H1 (cell line): ENCODE measurements around the gene CST5. TPM values are rescaled to one million over a fixed set of nuclear protein-coding genes. Genes with fewer than 3 reads are reported as not detected.

Experiments
- CTCF ChIA-PET: fragments of 300-600 bp; sonication (Branson Sonifier 250); formaldehyde crosslinking; loops from one replicate; lab custom pipeline; 2021; ENCODE audit not compliant: partially characterized antibody; lab: Charles Lee
- POLR2A ChIA-PET: fragments of 300-600 bp; sonication (Branson Sonifier 250); formaldehyde crosslinking; loops from one replicate; lab custom pipeline; 2021; ENCODE audit warnings: inconsistent platforms; ENCODE audit not compliant: partially characterized antibody; lab: Charles Lee
- DNase-seq, 2 experiments: peaks; one replicate each; pipeline versions ENCODE4 v3.0.0 to v3.0.0-alpha.2; 2010 to 2022; ENCODE audit warnings: low spot score in 2 of 2, low read depth in 1 of 2, mixed read lengths in 1 of 2
- FAIRE-seq: peaks from 2 replicates; lab custom pipeline; 2011; peaks lifted over from hg19 to GRCh38; lab: Jason Lieb, UNC
- H2AFZ ChIP-seq: 2 replicates; pipeline ENCODE4 v1.8.1; 2012; ENCODE audit warnings: low read length, inconsistent platforms
- H2AK5ac ChIP-seq: 2 replicates; pipeline ENCODE4 v1.6.1; 2013; ENCODE audit warnings: low read depth, low read length
- H2BK120ac ChIP-seq: replicated peaks from 2 replicates; pipeline ENCODE3; 2013; ENCODE audit warnings: low read depth, low read length, inconsistent platforms
- H2BK12ac ChIP-seq: 2 replicates; pipeline ENCODE4 v1.6.1; 2013; ENCODE audit warnings: low read depth, low read length
- H2BK15ac ChIP-seq: 2 replicates; pipeline ENCODE4 v1.6.1; 2013; ENCODE audit warnings: low read length
- H2BK20ac ChIP-seq: 2 replicates; pipeline ENCODE4 v1.6.1; 2013; ENCODE audit warnings: low read length
- H2BK5ac ChIP-seq: 2 replicates; pipeline ENCODE4 v1.6.1; 2013; ENCODE audit warnings: low read depth, low read length
- H3K14ac ChIP-seq: 2 replicates; pipeline ENCODE4 v1.6.1; 2013; ENCODE audit warnings: inconsistent platforms; ENCODE audit not compliant: insufficient read length
- H3K18ac ChIP-seq: 2 replicates; pipeline ENCODE4 v1.6.1; 2013; ENCODE audit warnings: low read length; ENCODE audit errors: extremely low read depth
- H3K23ac ChIP-seq: 2 replicates; pipeline ENCODE4 v1.6.1; 2013; ENCODE audit warnings: inconsistent platforms; ENCODE audit not compliant: insufficient read length
- H3K23me2 ChIP-seq: 2 replicates; pipeline ENCODE4 v1.6.1; 2013; ENCODE audit warnings: low read depth, low read length
- H3K27ac ChIP-seq: 2 replicates; pipeline ENCODE4 v1.6.1; 2011; ENCODE audit warnings: low read depth, low read length, inconsistent platforms
- H3K27me3 ChIP-seq, 4 experiments: replicated peaks in 1 of 4; 1 replicate in 1 of 4; 2 replicates in 3 of 4; pipeline versions ENCODE4 v1.6.1 to v1.8.1; 2011 to 2013; ENCODE audit warnings: low read length in 3 of 4, mild to moderate bottlenecking in 3 of 4, inconsistent platforms in 2 of 4, mixed read lengths in 2 of 4, moderate library complexity in 1 of 4; ENCODE audit not compliant: control insufficient read depth in 3 of 4, insufficient read depth in 3 of 4; ENCODE audit errors: extremely low read depth in 1 of 4
- H3K36me3 ChIP-seq, 4 experiments: 2 replicates each; pipeline versions ENCODE4 v1.6.1 to v1.8.1; 2011 to 2013; ENCODE audit warnings: mild to moderate bottlenecking in 4 of 4, low read length in 3 of 4, moderate library complexity in 2 of 4, control low read depth in 1 of 4, inconsistent platforms in 1 of 4; ENCODE audit not compliant: insufficient read depth in 4 of 4, control insufficient read depth in 2 of 4
- H3K4ac ChIP-seq: replicated peaks from 2 replicates; pipeline ENCODE3; 2013; ENCODE audit warnings: low read length, low read depth, mixed read lengths, inconsistent platforms; ENCODE audit not compliant: insufficient read length
- H3K4me1 ChIP-seq, 4 experiments: replicated peaks in 1 of 4; 1 replicate in 1 of 4; 2 replicates in 3 of 4; pipeline versions ENCODE4 v1.6.1 to v1.8.1; 2011 to 2013; ENCODE audit warnings: low read length in 3 of 4, inconsistent platforms in 2 of 4, mixed read lengths in 1 of 4; ENCODE audit not compliant: insufficient read depth in 4 of 4, control insufficient read depth in 3 of 4
- H3K4me2 ChIP-seq, 2 experiments: 2 replicates each; pipeline versions ENCODE4 v1.6.1 to v1.8.1; 2011 to 2013; ENCODE audit warnings: low read depth in 2 of 2, low read length in 2 of 2, control low read depth in 1 of 2, inconsistent platforms in 1 of 2, mild to moderate bottlenecking in 1 of 2; ENCODE audit not compliant: insufficient read depth in 1 of 2
- H3K4me3 ChIP-seq, 4 experiments: fragments of 200-600, 300-600 bp in 1 of 4; sonication (generic), shearing (Covaris generic), sonication (Bioruptor Twin) in 1 of 4; 2 replicates each; pipeline versions ENCODE4 v1.5.1 to v1.8.1; 2011 to 2016; ENCODE audit warnings: low read length in 4 of 4, low read depth in 3 of 4, control low read depth in 2 of 4, inconsistent platforms in 2 of 4, mild to moderate bottlenecking in 2 of 4, mixed read lengths in 1 of 4, moderate library complexity in 1 of 4; ENCODE audit not compliant: insufficient read depth in 2 of 4; ENCODE audit errors: extremely low read depth in 1 of 4
- H3K56ac ChIP-seq: replicated peaks from 2 replicates; pipeline ENCODE3; 2013; ENCODE audit warnings: low read depth, mild to moderate bottlenecking, mixed read lengths, low read length, inconsistent platforms; ENCODE audit not compliant: insufficient read length
- H3K79me1 ChIP-seq: 2 replicates; pipeline ENCODE4 v1.6.1; 2013; ENCODE audit warnings: low read depth, low read length, control low read depth
- H3K79me2 ChIP-seq, 2 experiments: 2 replicates each; pipeline versions ENCODE4 v1.6.1 to v1.8.1; 2012 to 2013; ENCODE audit warnings: low read length in 2 of 2, mild to moderate bottlenecking in 2 of 2, inconsistent platforms in 1 of 2; ENCODE audit not compliant: insufficient read depth in 2 of 2, control insufficient read depth in 1 of 2
- H3K9ac ChIP-seq, 4 experiments: replicated peaks in 1 of 4; 1 replicate in 1 of 4; 2 replicates in 3 of 4; pipeline versions ENCODE4 v1.6.1 to v1.8.1; 2011 to 2013; ENCODE audit warnings: low read depth in 3 of 4, low read length in 3 of 4, control low read depth in 2 of 4, mild to moderate bottlenecking in 2 of 4, moderate library complexity in 2 of 4, inconsistent platforms in 1 of 4; ENCODE audit errors: extremely low read depth in 1 of 4
- H3K9me3 ChIP-seq, 2 experiments: 2 replicates each; pipeline versions ENCODE4 v1.6.1 to v1.8.1; 2012 to 2013; ENCODE audit warnings: mild to moderate bottlenecking in 2 of 2, moderate library complexity in 2 of 2, control low read depth in 1 of 2, inconsistent platforms in 1 of 2, low read depth in 1 of 2, low read length in 1 of 2, mixed read lengths in 1 of 2; ENCODE audit not compliant: insufficient read depth in 2 of 2
- H4K20me1 ChIP-seq, 2 experiments: replicated peaks in 1 of 2; 2 replicates each; pipeline versions ENCODE3 to v1.8.1; 2011 to 2013; ENCODE audit warnings: inconsistent platforms in 2 of 2, low read length in 2 of 2, mild to moderate bottlenecking in 1 of 2; ENCODE audit not compliant: insufficient read depth in 2 of 2, control insufficient read depth in 1 of 2
- H4K5ac ChIP-seq: 2 replicates; pipeline ENCODE4 v1.6.1; 2013; ENCODE audit warnings: low read length, low read depth, mixed read lengths, inconsistent platforms; ENCODE audit not compliant: insufficient read length
- H4K8ac ChIP-seq: 2 replicates; pipeline ENCODE4 v1.8.0; 2013; ENCODE audit warnings: mild to moderate bottlenecking, moderate library complexity, low read length, inconsistent platforms; ENCODE audit not compliant: insufficient read depth; ENCODE audit errors: extremely low read depth
- H4K91ac ChIP-seq: replicated peaks from 2 replicates; pipeline ENCODE3; 2013; ENCODE audit warnings: low read length, mixed read lengths, inconsistent platforms; ENCODE audit not compliant: insufficient read length
- CBX5 ChIP-seq: fragments of 300-800, 300-1000 bp; sonication (generic); IDR thresholded peaks from 2 replicates; pipeline ENCODE4 v1.7.1; 2016; ENCODE audit warnings: antibody characterized with exemption, low read length, low read depth
- CHD1 ChIP-seq: IDR thresholded peaks from 2 replicates; pipeline ENCODE4 v1.6.1; 2012; ENCODE audit warnings: low read depth, low read length, improper control_type of control experiment
- CREB1 ChIP-seq: IDR thresholded peaks from 2 replicates; pipeline ENCODE4 v1.6.1; 2012; ENCODE audit warnings: inconsistent platforms
- CTBP2 ChIP-seq: IDR thresholded peaks from 2 replicates; pipeline ENCODE4 v1.7.0; 2011; ENCODE audit warnings: borderline replicate concordance, mild to moderate bottlenecking, moderate library complexity, mixed read lengths, low read length; ENCODE audit not compliant: insufficient read depth, insufficient read length
- EZH2 ChIP-seq: fragments of 200-600 bp; sonication (generic); IDR thresholded peaks from 2 replicates; pipeline ENCODE4 v1.7.1; 2012; ENCODE audit warnings: low read depth, mild to moderate bottlenecking, moderate library complexity, low read length, inconsistent platforms; ENCODE audit not compliant: severe bottlenecking
- KDM4A ChIP-seq: IDR thresholded peaks from one replicate; pipeline ENCODE4 v1.7.1; 2012; ENCODE audit warnings: low read depth, mild to moderate bottlenecking, moderate library complexity, low read length, inconsistent platforms; ENCODE audit not compliant: severe bottlenecking
- KDM5A ChIP-seq: fragments of 200-600 bp; IDR thresholded peaks from 2 replicates; pipeline ENCODE4 v1.7.1; 2012; ENCODE audit warnings: mild to moderate bottlenecking, low read length, inconsistent platforms, mixed read lengths
- NRF1 ChIP-seq: IDR thresholded peaks from 2 replicates; pipeline ENCODE4 v1.6.1; 2011; ENCODE audit warnings: mild to moderate bottlenecking, low read depth, low read length, improper control_type of control experiment
- TAF1 ChIP-seq: IDR thresholded peaks from 2 replicates; pipeline ENCODE4 v1.6.1; 2011; ENCODE audit warnings: mild to moderate bottlenecking, low read depth, low read length
- TAF7 ChIP-seq: optimal IDR thresholded peaks from 2 replicates; pipeline ENCODE3; 2011; ENCODE audit warnings: low read depth, mild to moderate bottlenecking, inconsistent platforms, low read length, moderate library complexity, borderline replicate concordance
- TEAD4 ChIP-seq: IDR thresholded peaks from 2 replicates; pipeline ENCODE4 v1.6.1; 2012; ENCODE audit warnings: low read depth, low read length, inconsistent platforms, mixed read lengths
- WGBS, 2 experiments: shearing (Covaris generic) in 1 of 2; methylation state at CpG; one replicate each; pipeline versions ENCODE4 v1.1.6 to v1.1.7; 2013 to 2015; ENCODE audit warnings: low lambda C conversion rate in 2 of 2, mixed read lengths in 2 of 2, inconsistent platforms in 1 of 2, low coverage in 1 of 2, missing lambda C conversion rate in 1 of 2; ENCODE audit not compliant: insufficient replicate concordance in 2 of 2, insufficient coverage in 1 of 2, insufficient read length in 1 of 2; ENCODE audit errors: extremely low coverage in 1 of 2, missing lambda C conversion rate in 1 of 2; 5-methylcytosine and 5-hydroxymethylcytosine counted together
- polyA plus RNA-seq, 7 experiments: library from polyadenylated mRNA; depleted of rRNA in 3 of 7; stranded (reverse) in 5 of 7; unstranded in 2 of 7; fragments of >200 nt in 5 of 7; fragments of 200-250 nt in 2 of 7; gene quantifications; 1 replicate in 5 of 7; 2 replicates in 1 of 7; 4 replicates in 1 of 7; pipeline versions ENCODE4 v1.2.1 to v1.2.3, GENCODE V29; 2011 to 2013; ENCODE audit warnings: missing spikeins in 2 of 7, mixed read lengths in 2 of 7
- total RNA-seq: library from RNA; stranded (reverse); fragmentation: NEBNext Ultra II Directional; extraction: Animal tissue kit (Norgen Biotek cat#: 25700); gene quantifications from 2 replicates; pipeline ENCODE4 v1.2.1, GENCODE V29; 2021
- TF ChIP-seq, protein P1 (sequence below): IDR thresholded peaks from 2 replicates; pipeline ENCODE4 v1.6.1; 2012; ENCODE audit warnings: low read length, inconsistent platforms
- TF ChIP-seq, protein P2 (sequence below): IDR thresholded peaks from 2 replicates; pipeline ENCODE4 v1.6.1; 2012; ENCODE audit warnings: inconsistent platforms

The CST5 gene
- total and polyA plus RNA-seq, 2 of the 8 experiments (the other 6 are each of a cell fraction or from before 2014, with no cell fraction given) = not detected

DNA sequence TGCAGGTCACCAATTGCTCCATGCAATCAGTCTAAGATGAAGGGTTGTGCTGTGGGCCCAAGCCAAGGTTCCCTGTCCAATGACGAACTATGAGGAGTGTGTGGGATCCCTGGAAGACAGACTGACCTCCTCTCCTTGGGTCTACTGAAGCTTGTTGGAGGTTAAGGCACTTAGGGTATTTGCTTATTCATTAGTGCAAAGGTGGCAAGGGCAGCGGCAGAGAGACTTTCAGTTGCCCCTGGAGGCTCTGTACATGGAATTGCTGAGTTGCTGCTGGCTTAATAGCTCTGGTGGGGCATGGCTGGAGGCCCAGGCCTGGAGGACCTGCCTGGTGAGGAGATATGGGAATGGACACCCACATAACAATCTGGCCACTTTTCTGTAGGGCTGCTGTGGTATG is 29.8 kb upstream of the CST5 start:
- ChIA-PET CTCF (interaction anchor here (0.7 to 1.6 kb wide), 3 partner anchors 18 to 20 kb away, joined by 3 to 4 read pairs (median 3); no protein-coding TSS in a partner anchor), POLR2A (no interaction called here)
- Histone ChIP-seq H3K79me1 (no peaks in the 10 kb centered on the region), H4K20me1 (no peaks in the 10 kb centered on the region), H3K36me3 (no peaks in the 10 kb centered on the region), H3K4ac (no peak overlapping the region), H3K4me1 (no peaks in the 10 kb centered on the region), H3K23me2 (no peaks in the 10 kb centered on the region), H3K23ac (no peak overlapping the region), H3K14ac (no peak overlapping the region), H4K91ac (no peak overlapping the region), H3K4me2 (no peak overlapping the region), H2BK20ac (no peak overlapping the region), H2BK120ac (no peak overlapping the region), H4K8ac (no peak overlapping the region), H2BK15ac (no peak overlapping the region), H3K9ac (no peak overlapping the region), H4K5ac (no peak overlapping the region), H2AFZ (no peak overlapping the region), H3K4me3 (no peak overlapping the region), H3K79me2 (no peaks in the 10 kb centered on the region), H3K9me3 (peaks cover 0 to 5% of the 10 kb centered on the region in 2 experiments; a peak in 1 of 4 replicates), H2BK12ac (no peak overlapping the region), H2BK5ac (no peak overlapping the region), H3K18ac (no peak overlapping the region), H3K56ac (no peak overlapping the region), H3K27ac (no peak overlapping the region), H3K27me3 (no peaks in the 10 kb centered on the region), H2AK5ac (no peak overlapping the region)
- DNase-seq (no peak), FAIRE-seq (no peak)
- WGBS, 2 experiments = 100% methylated on average over 2 of the region's 2 CpGs; no CpG with 5 or more reads in 1 of the 2 experiments
- no peak for TF ChIP-seq CBX5
- TF ChIP-seq CTBP2 = no peak
- TF ChIP-seq KDM5A = no peak
- TF ChIP-seq TAF7 = no peak
- no peak for TF ChIP-seq CHD1
- TF ChIP-seq TEAD4 = no peak
- TF ChIP-seq TAF1 = no peak
- no peak for TF ChIP-seq CREB1
- no peak for TF ChIP-seq EZH2
- TF ChIP-seq NRF1 = no peak
- no peak for TF ChIP-seq KDM4A
- TF ChIP-seq, protein P1, sequence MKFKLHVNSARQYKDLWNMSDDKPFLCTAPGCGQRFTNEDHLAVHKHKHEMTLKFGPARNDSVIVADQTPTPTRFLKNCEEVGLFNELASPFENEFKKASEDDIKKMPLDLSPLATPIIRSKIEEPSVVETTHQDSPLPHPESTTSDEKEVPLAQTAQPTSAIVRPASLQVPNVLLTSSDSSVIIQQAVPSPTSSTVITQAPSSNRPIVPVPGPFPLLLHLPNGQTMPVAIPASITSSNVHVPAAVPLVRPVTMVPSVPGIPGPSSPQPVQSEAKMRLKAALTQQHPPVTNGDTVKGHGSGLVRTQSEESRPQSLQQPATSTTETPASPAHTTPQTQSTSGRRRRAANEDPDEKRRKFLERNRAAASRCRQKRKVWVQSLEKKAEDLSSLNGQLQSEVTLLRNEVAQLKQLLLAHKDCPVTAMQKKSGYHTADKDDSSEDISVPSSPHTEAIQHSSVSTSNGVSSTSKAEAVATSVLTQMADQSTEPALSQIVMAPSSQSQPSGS = no peak
- TF ChIP-seq, protein P2, sequence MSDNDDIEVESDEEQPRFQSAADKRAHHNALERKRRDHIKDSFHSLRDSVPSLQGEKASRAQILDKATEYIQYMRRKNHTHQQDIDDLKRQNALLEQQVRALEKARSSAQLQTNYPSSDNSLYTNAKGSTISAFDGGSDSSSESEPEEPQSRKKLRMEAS = no peak
